ENCODE measurements around the gene SEMA3D.
A peak's percentile ranks its signal among the peaks of the same experiment; 100 is the strongest.

The SEMA3D gene

DNA sequence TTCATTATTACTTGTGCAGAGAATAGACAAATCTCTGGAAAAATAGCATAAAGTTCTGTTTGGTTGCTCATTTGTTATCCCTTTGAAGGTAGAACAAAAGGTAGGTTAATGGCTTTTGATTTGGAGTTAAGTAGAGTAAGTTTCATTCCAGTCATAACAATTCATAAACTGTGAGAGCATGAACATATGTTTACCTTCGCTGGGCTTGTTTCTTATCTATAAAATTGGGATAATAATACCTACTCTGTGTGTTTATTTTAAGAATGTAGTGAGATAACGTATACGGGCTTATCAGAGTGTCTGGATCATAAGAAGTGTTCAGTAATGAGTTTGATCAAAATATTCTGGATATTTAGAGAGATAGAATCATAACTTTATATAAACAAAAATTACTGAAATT lies 155.4 kb downstream of the SEMA3D start:
- TF ChIP-seq, protein P1, sequence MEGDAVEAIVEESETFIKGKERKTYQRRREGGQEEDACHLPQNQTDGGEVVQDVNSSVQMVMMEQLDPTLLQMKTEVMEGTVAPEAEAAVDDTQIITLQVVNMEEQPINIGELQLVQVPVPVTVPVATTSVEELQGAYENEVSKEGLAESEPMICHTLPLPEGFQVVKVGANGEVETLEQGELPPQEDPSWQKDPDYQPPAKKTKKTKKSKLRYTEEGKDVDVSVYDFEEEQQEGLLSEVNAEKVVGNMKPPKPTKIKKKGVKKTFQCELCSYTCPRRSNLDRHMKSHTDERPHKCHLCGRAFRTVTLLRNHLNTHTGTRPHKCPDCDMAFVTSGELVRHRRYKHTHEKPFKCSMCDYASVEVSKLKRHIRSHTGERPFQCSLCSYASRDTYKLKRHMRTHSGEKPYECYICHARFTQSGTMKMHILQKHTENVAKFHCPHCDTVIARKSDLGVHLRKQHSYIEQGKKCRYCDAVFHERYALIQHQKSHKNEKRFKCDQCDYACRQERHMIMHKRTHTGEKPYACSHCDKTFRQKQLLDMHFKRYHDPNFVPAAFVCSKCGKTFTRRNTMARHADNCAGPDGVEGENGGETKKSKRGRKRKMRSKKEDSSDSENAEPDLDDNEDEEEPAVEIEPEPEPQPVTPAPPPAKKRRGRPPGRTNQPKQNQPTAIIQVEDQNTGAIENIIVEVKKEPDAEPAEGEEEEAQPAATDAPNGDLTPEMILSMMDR (IDR thresholded peaks at IDR 0.05; ENCODE audit: low read depth, low read length, missing control alignments), result no peak
- no peak overlapping the region for H3K4me3 ChIP-seq (ENCODE audit: low read depth, low read length)
- no peak for DNase-seq (ENCODE audit: low read depth)
- in situ Hi-C loops (cut with HindIII; ENCODE audit: low sequenced_read_pairs), result no loop called here

DNA sequence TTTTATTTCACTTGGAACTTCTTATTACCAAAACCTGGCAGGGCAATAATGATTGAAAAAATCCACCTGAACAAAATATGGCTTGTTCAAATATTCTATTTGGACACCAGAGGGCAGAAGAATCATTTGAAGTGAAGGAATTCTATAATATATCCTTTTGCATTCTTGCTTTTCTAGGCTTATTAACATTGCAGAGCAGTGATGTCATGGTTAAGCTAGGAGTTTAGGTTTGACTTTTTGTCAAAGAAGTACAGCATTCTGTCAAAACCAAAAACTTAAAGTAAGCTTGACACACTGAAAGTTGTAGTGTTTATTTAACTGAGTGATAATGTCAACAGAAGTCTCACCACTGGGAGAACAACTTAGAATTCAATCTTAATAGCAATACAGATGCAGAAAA lies 156.0 kb downstream of the SEMA3D start:
- in situ Hi-C loops (cut with HindIII; ENCODE audit: low sequenced_read_pairs), result no loop called here
- DNase-seq (ENCODE audit: low read depth), result peak; percentile 51
- TF ChIP-seq, protein P1 (IDR thresholded peaks at IDR 0.05; ENCODE audit: low read depth, low read length, missing control alignments), result no peak
- no peak overlapping the region for H3K4me3 ChIP-seq (ENCODE audit: low read depth, low read length)

DNA sequence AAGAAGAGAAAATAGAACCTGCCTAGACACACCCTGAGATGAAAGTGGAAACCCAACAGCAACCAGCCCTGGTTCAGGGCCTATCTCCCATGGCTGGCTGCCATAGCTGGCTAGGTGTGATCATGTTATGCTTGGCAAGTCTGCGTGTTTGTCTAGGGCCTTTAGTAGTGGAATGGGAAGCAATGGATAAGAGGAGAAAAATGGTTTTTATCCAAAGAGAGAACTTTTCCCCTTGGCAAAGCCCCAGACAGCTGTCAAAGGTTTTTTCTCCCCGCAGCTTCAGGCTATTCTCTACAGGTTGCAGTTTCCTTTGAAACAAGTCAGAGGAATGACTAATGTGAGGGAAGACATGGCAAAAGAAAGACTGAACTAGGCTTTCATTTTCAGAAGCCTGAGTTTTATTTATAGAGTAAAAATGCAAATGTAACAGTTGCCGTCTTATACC lies 161.5 kb downstream of the SEMA3D start:
- no peak overlapping the region for H3K4me3 ChIP-seq (ENCODE audit: low read depth, low read length)
- DNase-seq (ENCODE audit: low read depth), result peak; percentile 5
- TF ChIP-seq, protein P1 (IDR thresholded peaks at IDR 0.05; ENCODE audit: low read depth, low read length, missing control alignments), result no peak
- in situ Hi-C loops (cut with HindIII; ENCODE audit: low sequenced_read_pairs), result no loop called here

DNA sequence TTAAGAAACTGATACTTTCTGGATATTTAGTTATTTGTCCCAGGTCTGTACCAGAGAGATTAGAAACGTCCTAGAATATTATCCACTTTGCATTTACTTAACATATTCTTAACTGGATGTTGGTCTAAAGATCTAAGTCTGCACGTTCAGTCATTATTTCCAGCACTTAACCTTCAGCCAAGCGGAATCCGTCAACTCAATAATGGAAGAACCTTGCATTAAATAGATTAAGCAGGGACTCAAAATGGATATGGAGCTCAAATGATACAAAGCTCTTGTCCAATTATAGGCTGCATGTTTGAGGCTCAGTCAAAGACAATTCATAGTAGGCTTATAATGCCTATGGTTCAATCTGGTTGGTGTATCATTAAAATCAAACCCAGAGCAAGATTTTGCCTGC lies 162.9 kb downstream of the SEMA3D start:
- in situ Hi-C loops (cut with HindIII; ENCODE audit: low sequenced_read_pairs), result no loop called here
- TF ChIP-seq, protein P1 (IDR thresholded peaks at IDR 0.05; ENCODE audit: low read depth, low read length, missing control alignments), result no peak
- DNase-seq (ENCODE audit: low read depth), result no peak
- H3K4me3 ChIP-seq (ENCODE audit: low read depth, low read length), result no peak overlapping the region

DNA sequence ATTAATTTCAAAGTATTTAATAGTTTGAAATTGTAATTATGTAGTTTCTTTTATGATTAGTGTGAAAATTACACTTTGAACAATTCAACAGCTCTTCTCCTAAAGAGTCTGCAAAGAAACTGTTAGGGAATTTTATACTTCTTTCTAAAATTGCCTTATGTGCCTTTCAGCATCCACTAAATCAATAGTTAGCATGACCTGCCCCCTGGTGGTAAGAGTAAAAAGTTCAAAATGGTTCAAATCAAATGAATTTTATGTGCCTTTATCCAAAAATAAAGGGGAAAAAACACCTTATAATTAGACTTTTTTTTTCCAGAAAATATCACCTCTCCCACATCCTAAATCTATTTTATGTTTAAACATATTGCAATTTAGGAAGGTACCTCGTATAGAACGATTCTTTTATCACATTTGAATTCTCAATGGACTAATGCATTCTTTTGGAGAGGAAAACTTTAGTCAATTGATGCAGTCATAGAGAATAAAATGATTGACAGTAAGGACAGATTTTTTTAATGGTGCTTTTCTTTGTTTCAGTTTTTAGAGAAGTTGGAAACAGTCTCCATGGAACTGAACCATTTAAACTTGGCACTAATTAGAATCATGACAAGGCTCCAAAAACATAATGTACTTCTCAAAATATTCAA lies 163.7 kb downstream of the SEMA3D start:
- peak; percentile 47 for DNase-seq (ENCODE audit: low read depth)
- in situ Hi-C loops (cut with HindIII; ENCODE audit: low sequenced_read_pairs), result no loop called here
- no peak overlapping the region for H3K4me3 ChIP-seq (ENCODE audit: low read depth, low read length)
- TF ChIP-seq, protein P1 (IDR thresholded peaks at IDR 0.05; ENCODE audit: low read depth, low read length, missing control alignments), result peak; percentile 12

DNA sequence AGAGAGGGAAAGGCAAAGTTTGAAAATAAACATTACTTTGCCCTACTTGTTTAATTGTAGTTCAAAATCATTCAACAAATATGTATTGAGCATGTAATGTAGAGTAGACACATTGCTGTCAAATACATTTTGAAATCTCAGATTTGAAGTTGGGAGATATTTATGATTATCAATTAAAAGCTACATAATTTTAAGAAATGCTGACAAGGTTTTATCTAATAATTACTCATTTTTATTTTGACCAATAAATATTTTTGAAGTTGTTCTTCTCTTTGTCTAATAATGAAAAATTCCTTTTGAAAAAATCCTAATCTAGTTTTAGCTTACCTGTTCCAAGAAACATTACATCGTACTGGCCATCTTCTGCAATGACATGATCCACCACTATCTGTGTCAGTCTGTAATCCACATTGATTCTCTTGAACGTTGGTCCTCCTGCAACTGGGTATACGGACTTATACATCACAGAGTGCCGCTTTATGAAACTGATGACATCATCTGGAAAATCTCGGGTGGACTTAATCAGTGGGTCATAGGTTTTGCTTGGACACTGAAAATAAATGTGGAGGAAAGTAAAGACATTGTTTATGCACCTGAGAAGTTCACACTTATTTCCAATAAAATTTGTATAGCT lies 164.7 kb downstream of the SEMA3D start:
- TF ChIP-seq, protein P1 (IDR thresholded peaks at IDR 0.05; ENCODE audit: low read depth, low read length, missing control alignments), result no peak
- no peak overlapping the region for H3K4me3 ChIP-seq (ENCODE audit: low read depth, low read length)
- in situ Hi-C loops (cut with HindIII; ENCODE audit: low sequenced_read_pairs), result no loop called here
- DNase-seq (ENCODE audit: low read depth), result no peak

Measured in astrocyte of the cerebellum (primary cell).